NB4 (cell line): ENCODE results near the gene TRIM28.

Experiments used
- DNase-seq: peaks from one replicate; pipeline ENCODE4 v3.0.0; 2010; ENCODE audit warnings: low read depth
- H3K4me3 ChIP-seq: one replicate; pipeline ENCODE4 v1.5.1; 2011; ENCODE audit warnings: mild to moderate bottlenecking, low read depth, low read length, moderate library complexity
- MYC ChIP-seq: IDR thresholded peaks from 2 replicates; pipeline ENCODE4 v1.6.1; 2011; ENCODE audit warnings: low read depth, low read length
- POLR2A ChIP-seq: IDR thresholded peaks from 2 replicates; pipeline ENCODE4 v1.6.1; 2011; ENCODE audit warnings: mild to moderate bottlenecking; ENCODE audit not compliant: insufficient read length; ENCODE audit errors: extremely low read depth
- TF ChIP-seq, protein P1 (sequence below): IDR thresholded peaks from one replicate; pipeline ENCODE4 v1.5.1; 2012; ENCODE audit warnings: low read depth, low read length
- TF ChIP-seq, protein P2 (sequence below): IDR thresholded peaks from 2 replicates; pipeline ENCODE4 v1.6.1; 2011; ENCODE audit warnings: low read depth, low read length

TRIM28 gene

DNA sequence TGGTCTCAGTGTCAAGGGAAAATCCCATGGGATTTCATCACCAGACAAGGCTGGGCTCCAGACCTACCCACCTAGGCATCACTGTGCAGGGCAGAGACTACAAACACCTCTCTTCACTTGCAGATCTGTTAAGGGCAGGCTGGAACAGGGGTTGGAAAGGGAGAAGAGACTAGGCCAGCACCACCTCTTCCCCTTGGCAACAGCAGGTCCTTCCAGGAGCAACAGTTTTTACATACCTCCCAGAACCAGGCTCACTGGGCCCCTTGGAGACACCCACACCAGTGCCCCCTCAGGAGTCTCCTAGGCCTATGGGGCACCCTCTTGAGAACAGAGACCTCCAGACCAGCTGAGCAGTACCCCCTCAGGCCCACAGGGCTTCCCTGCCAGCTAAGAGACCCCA is 17.1 kb downstream of the TRIM28 start:
- no peak overlapping the region for H3K4me3 ChIP-seq
- TF ChIP-seq, protein P1, sequence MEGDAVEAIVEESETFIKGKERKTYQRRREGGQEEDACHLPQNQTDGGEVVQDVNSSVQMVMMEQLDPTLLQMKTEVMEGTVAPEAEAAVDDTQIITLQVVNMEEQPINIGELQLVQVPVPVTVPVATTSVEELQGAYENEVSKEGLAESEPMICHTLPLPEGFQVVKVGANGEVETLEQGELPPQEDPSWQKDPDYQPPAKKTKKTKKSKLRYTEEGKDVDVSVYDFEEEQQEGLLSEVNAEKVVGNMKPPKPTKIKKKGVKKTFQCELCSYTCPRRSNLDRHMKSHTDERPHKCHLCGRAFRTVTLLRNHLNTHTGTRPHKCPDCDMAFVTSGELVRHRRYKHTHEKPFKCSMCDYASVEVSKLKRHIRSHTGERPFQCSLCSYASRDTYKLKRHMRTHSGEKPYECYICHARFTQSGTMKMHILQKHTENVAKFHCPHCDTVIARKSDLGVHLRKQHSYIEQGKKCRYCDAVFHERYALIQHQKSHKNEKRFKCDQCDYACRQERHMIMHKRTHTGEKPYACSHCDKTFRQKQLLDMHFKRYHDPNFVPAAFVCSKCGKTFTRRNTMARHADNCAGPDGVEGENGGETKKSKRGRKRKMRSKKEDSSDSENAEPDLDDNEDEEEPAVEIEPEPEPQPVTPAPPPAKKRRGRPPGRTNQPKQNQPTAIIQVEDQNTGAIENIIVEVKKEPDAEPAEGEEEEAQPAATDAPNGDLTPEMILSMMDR = no peak
- TF ChIP-seq POLR2A (peak; percentile 6), MYC (no peak)
- no peak for DNase-seq

DNA sequence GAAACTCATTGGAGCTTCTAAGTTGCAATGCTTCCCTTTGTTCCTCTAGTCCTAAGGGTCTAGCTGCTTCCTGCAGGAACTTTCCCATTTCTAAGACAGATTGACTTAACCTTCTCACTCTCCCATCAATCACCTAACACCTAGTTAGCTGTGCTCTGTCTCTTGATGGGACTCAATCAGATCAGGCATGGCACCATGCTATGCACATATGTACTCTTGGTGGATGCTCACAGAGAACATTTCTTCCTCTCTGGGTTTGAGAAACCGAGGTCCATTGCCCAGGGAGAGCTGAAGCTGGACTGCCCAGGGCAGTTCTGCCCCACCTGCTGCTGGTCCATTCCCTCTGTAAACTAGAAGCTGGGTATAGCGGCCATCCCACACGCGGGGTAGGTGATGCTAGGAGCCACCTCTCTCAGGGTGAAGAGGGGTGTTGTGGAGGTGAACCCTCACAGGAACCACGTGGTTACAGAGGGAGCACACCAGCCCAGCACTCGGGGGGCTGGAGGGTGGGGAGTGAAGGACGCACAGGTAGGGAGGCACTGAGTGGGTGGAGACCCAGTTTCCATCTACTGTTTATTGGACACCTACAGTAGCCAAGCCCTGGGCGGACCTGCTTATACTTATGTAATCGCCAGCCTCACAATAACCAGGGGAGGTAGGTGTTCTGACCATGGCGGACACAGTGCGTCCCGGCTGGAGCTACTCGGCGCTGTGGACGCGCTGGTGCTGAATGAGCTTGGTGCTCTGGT is 17.7 kb downstream of the TRIM28 start:
- TF ChIP-seq MYC (no peak), POLR2A (no peak)
- TF ChIP-seq, protein P2, sequence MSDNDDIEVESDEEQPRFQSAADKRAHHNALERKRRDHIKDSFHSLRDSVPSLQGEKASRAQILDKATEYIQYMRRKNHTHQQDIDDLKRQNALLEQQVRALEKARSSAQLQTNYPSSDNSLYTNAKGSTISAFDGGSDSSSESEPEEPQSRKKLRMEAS = no peak
- TF ChIP-seq, protein P1 = no peak
- no peak overlapping the region for H3K4me3 ChIP-seq

DNA sequence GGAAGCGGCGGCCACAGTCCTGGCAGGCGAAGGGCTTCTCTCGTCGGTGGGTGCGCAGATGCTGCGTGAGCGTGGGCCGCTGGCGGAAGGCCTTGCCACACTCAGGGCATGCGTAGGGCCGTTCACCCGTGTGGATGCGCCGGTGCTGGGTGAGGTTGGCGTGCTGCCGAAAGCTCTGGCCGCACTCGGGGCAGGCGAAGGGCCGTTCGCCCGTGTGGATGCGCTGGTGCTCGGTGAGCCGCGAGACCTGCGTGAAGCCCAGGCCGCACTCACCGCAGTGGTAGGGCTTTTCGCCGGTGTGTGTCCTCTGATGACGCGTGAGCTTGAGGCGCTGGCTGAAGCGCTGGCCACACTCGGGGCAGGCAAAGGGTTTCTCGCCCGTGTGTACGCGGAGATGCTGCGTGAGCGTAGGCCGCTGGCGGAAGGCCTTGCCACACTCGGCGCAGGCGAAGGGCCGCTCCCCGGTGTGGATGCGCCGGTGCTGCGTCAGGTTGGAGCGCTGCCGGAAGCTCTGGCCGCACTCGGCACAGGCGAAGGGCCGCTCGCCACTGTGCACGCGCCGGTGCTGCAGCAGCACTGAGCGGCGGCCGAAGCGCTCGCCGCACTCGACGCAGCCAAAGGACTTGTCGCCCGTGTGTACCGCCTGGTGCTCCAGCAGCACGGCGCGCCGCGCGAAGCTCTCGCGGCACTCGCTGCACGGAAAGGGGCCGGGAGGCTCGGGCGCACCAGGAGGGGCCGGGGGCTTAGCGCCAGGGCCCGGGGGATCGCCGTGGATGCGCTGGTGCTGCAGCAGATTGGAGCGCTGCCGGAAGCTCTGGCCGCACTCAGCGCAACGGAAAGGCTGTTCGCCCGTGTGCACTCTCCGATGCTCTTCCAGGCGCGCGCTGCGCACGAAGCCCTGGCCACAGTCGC is 18.5 kb downstream of the TRIM28 start:
- no peak for DNase-seq
- TF ChIP-seq POLR2A (no peak), MYC (no peak)
- TF ChIP-seq, protein P1 = no peak
- TF ChIP-seq, protein P2 = no peak
- no peak overlapping the region for H3K4me3 ChIP-seq

More for the DNA sequence above, 17.7 kb downstream of the TRIM28 start:
- DNase-seq = no peak

DNA sequence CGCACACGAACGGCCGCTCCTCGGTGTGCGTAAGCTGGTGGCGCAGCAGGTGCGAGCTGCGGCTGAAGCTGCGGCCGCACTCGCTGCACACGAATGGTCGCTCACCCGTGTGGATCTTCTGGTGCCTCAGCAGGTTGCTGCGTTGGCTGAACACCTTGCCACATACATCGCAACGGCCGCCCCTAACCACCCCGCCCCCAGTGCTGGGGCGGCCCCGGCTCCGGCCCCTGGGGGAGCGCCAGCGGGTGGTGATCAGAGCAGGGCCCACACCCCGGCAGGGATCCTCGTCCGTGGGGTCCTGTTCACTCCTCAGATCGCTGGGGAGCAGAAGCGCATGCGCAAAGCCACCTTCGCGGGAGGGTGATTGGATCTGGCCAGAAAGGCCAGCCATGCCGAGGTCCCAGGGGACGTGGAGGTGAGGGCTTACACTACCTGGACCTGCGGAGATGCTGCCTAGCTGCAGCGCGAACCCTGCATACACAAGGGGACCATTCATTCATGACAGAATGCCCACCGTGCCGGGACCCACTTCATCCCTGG is 19.2 kb downstream of the TRIM28 start:
- no peak for DNase-seq
- H3K4me3 ChIP-seq = no peak overlapping the region
- TF ChIP-seq POLR2A (no peak), MYC (no peak)
- TF ChIP-seq, protein P1 = no peak
- TF ChIP-seq, protein P2 = no peak

DNA sequence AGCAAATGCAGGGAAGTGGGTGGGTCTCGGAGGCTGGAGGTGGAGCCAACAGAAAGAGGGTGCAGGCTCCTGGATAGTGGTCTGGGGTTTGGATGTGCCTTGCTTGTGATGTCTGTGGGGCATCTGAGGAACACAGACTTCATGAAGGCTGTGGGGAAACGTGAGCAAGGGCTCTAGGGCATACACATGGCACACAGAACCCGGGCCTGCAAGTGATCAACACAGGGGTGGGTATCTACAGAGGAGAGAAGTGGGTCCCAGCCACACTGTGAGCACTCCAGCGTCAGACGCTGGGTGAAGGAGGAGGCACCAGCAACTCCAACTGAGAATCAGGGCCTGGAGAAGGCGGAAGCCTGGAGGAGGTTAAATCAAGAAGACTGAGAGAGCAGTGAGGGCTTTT is 20.0 kb downstream of the TRIM28 start:
- DNase-seq = no peak
- TF ChIP-seq MYC (no peak), POLR2A (no peak)
- TF ChIP-seq, protein P1 = no peak
- TF ChIP-seq, protein P2 = no peak
- no peak overlapping the region for H3K4me3 ChIP-seq
